Neural progenitor cell (in vitro differentiated cells): ENCODE results near the gene ALDOA. TPM values are rescaled to one million over a fixed set of nuclear protein-coding genes. Genes with fewer than 3 reads are reported as not detected.
A peak's percentile ranks its signal among the peaks of the same experiment; 100 is the strongest.

Source experiments
- DNase-seq: peaks from one replicate; pipeline ENCODE4 v3.0.0-alpha.2; 2016; ENCODE audit warnings: low spot score
- H2AFZ ChIP-seq: fragments of 200-600 bp; sonication (generic); replicated peaks from 2 replicates; pipeline ENCODE4 v1.6.1; 2016; ENCODE audit warnings: antibody characterized with exemption
- H3F3A ChIP-seq: fragments of 200-600 bp; sonication (generic); 2 replicates; pipeline ENCODE4 v1.6.1; 2016; ENCODE audit warnings: antibody characterized with exemption, low read depth
- H3K27ac ChIP-seq: fragments of 200-600 bp; sonication (generic); 2 replicates; pipeline ENCODE4 v1.5.1; 2016; ENCODE audit warnings: mild to moderate bottlenecking
- H3K27me3 ChIP-seq: fragments of 200-600 bp; sonication (generic); 2 replicates; pipeline ENCODE4 v1.6.1; 2016; ENCODE audit warnings: mild to moderate bottlenecking, moderate library complexity
- H3K36me3 ChIP-seq: fragments of 200-600 bp; sonication (generic); 2 replicates; pipeline ENCODE4 v1.5.1; 2016
- H3K4me1 ChIP-seq: fragments of 200-600 bp; sonication (generic); 2 replicates; pipeline ENCODE4 v1.6.1; 2016; ENCODE audit warnings: mixed run types
- H3K4me2 ChIP-seq: fragments of 200-600 bp; sonication (generic); 2 replicates; pipeline ENCODE4 v1.6.1; 2016
- H3K4me3 ChIP-seq: fragments of 200-600 bp; sonication (generic); 2 replicates; pipeline ENCODE4 v1.5.1; 2016
- H3K79me2 ChIP-seq: fragments of 200-600 bp; sonication (generic); 2 replicates; pipeline ENCODE4 v1.6.1; 2016; ENCODE audit warnings: low read depth
- H3K9ac ChIP-seq: fragments of 200-600 bp; sonication (generic); 2 replicates; pipeline ENCODE4 v1.6.1; 2016
- H3K9me3 ChIP-seq: fragments of 200-600 bp; sonication (generic); 2 replicates; pipeline ENCODE4 v1.5.1; 2016; ENCODE audit warnings: low read depth
- H4K20me1 ChIP-seq: fragments of 200-600 bp; sonication (generic); 2 replicates; pipeline ENCODE4 v1.6.1; 2016; ENCODE audit warnings: low read depth
- H3K27ac Mint-ChIP-seq: 3 replicates; pipeline ENCODE4 v1.8.0; 2021; ENCODE audit warnings: mixed read lengths
- H3K27me3 Mint-ChIP-seq: 2 replicates; pipeline ENCODE4 v1.8.0; 2022; ENCODE audit warnings: low read depth, mild to moderate bottlenecking, inconsistent platforms, moderate library complexity, mixed read lengths; ENCODE audit not compliant: insufficient read depth
- H3K36me3 Mint-ChIP-seq: 3 replicates; pipeline ENCODE4 v1.8.0; 2021; ENCODE audit warnings: mixed read lengths
- H3K4me1 Mint-ChIP-seq: 3 replicates; pipeline ENCODE4 v1.8.0; 2021; ENCODE audit warnings: mixed read lengths
- H3K4me3 Mint-ChIP-seq: 3 replicates; pipeline ENCODE4 v1.8.0; 2021; ENCODE audit warnings: mild to moderate bottlenecking, moderate library complexity, mixed read lengths
- H3K9me3 Mint-ChIP-seq: 3 replicates; pipeline ENCODE4 v1.8.0; 2020; ENCODE audit warnings: mixed read lengths
- EZH2 ChIP-seq: fragments of 200-600 bp; sonication (generic); IDR thresholded peaks from 2 replicates; pipeline ENCODE4 v1.6.1; 2017; ENCODE audit warnings: antibody characterized with exemption, mild to moderate bottlenecking, moderate library complexity
- EZH2phosphoT487 ChIP-seq: fragments of 200-600 bp; sonication (generic); IDR thresholded peaks from 2 replicates; pipeline ENCODE4 v1.6.1; 2017; ENCODE audit warnings: antibody characterized with exemption
- total RNA-seq: library from RNA; depleted of rRNA; stranded (reverse); fragments of >200 nt; gene quantifications from 2 replicates; pipeline ENCODE4 v1.2.3, GENCODE V29; 2015; ENCODE audit warnings: low replicate concordance
- TF ChIP-seq, protein P1 (sequence below): fragments of 200-600 bp; sonication (generic); IDR thresholded peaks from 2 replicates; pipeline ENCODE4 v1.5.1; 2017; ENCODE audit warnings: antibody characterized with exemption, mild to moderate bottlenecking

ALDOA gene
- total RNA-seq, 1 donor from 2014 or later: 469 TPM

- no peak for TF ChIP-seq EZH2
- no peak for TF ChIP-seq EZH2phosphoT487
- TF ChIP-seq, protein P1, sequence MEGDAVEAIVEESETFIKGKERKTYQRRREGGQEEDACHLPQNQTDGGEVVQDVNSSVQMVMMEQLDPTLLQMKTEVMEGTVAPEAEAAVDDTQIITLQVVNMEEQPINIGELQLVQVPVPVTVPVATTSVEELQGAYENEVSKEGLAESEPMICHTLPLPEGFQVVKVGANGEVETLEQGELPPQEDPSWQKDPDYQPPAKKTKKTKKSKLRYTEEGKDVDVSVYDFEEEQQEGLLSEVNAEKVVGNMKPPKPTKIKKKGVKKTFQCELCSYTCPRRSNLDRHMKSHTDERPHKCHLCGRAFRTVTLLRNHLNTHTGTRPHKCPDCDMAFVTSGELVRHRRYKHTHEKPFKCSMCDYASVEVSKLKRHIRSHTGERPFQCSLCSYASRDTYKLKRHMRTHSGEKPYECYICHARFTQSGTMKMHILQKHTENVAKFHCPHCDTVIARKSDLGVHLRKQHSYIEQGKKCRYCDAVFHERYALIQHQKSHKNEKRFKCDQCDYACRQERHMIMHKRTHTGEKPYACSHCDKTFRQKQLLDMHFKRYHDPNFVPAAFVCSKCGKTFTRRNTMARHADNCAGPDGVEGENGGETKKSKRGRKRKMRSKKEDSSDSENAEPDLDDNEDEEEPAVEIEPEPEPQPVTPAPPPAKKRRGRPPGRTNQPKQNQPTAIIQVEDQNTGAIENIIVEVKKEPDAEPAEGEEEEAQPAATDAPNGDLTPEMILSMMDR: no peak
- H3F3A ChIP-seq: peaks cover 63% of the 10 kb centered on the region
- Mint-ChIP-seq H3K27ac (no peak overlapping the region), H3K4me3 (peak overlapping the region; percentile 96), H3K9me3 (no peaks in the 10 kb centered on the region), H3K36me3 (peaks cover 34% of the 10 kb centered on the region), H3K27me3 (peaks cover 4% of the 10 kb centered on the region), H3K4me1 (peaks cover 43% of the 10 kb centered on the region)
- no peaks in the 10 kb centered on the region for H3K27me3 ChIP-seq
- H3K27ac ChIP-seq: no peak overlapping the region
- no peak for DNase-seq
- peak overlapping the region; percentile 92 for H3K4me3 ChIP-seq
- H3K9me3 ChIP-seq: no peaks in the 10 kb centered on the region
- H3K4me1 ChIP-seq: peaks cover 27% of the 10 kb centered on the region
- peaks cover 54% of the 10 kb centered on the region for H4K20me1 ChIP-seq
- peak overlapping the region; percentile 86 for H3K4me2 ChIP-seq
- no peak overlapping the region for H2AFZ ChIP-seq
- H3K36me3 ChIP-seq: peaks cover 13% of the 10 kb centered on the region
- H3K79me2 ChIP-seq: peaks cover 65% of the 10 kb centered on the region
- H3K9ac ChIP-seq: peak overlapping the region; percentile 64
Observed at GRCh38 chr16:30066761-30067583, 1.4 kb downstream of the ALDOA start.

- no peak overlapping the region for H2AFZ ChIP-seq
- H3K4me1 Mint-ChIP-seq: peaks cover 43% of the 10 kb centered on the region
- H3K27ac Mint-ChIP-seq: no peak overlapping the region
- no peaks in the 10 kb centered on the region for H3K9me3 Mint-ChIP-seq
- H3K27ac ChIP-seq: no peak overlapping the region
- no peaks in the 10 kb centered on the region for H3K9me3 ChIP-seq
- peaks cover 6% of the 10 kb centered on the region for H3K27me3 Mint-ChIP-seq
- H3F3A ChIP-seq: peaks cover 69% of the 10 kb centered on the region
- no peak for DNase-seq
- TF ChIP-seq EZH2phosphoT487 (no peak), EZH2 (no peak)
- TF ChIP-seq, protein P1: no peak
- H3K9ac ChIP-seq: no peak overlapping the region
- peaks cover 54% of the 10 kb centered on the region for H4K20me1 ChIP-seq
- H3K4me3 ChIP-seq: peak overlapping the region; percentile 92
- peaks cover 27% of the 10 kb centered on the region for H3K4me1 ChIP-seq
- peak overlapping the region; percentile 96 for H3K4me3 Mint-ChIP-seq
- peaks cover 65% of the 10 kb centered on the region for H3K79me2 ChIP-seq
- H3K36me3 ChIP-seq: peaks cover 13% of the 10 kb centered on the region
- no peaks in the 10 kb centered on the region for H3K27me3 ChIP-seq
- H3K36me3 Mint-ChIP-seq: peaks cover 37% of the 10 kb centered on the region
- H3K4me2 ChIP-seq: peak overlapping the region; percentile 86
Observed at GRCh38 chr16:30067584-30067916, 2.0 kb downstream of the ALDOA start.

DNA sequence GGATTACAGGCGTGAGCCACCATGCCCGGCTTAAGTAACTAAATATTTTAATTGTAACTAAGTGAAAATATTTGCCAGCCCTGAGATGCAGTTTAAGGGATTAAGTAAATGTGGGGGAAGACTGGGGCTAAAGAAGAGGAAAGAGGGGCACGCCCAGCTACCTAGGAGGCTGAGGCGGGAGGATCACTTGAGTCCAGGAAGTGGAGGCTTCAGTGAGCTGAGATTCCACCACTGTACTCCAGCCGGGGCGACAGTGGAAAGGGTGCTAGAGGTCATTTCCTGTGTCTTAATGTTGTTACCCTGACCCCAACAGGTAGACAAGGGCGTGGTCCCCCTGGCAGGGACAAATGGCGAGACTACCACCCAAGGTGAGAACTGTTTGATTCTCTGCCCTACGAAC, 2.8 kb downstream of the ALDOA start:
- Histone ChIP-seq H2AFZ (no peak overlapping the region), H3K36me3 (peaks cover 13% of the 10 kb centered on the region), H3K4me2 (no peak overlapping the region), H3K27ac (no peak overlapping the region), H3K4me1 (peaks cover 24% of the 10 kb centered on the region), H3K79me2 (peaks cover 60% of the 10 kb centered on the region), H3K9ac (no peak overlapping the region), H3K9me3 (no peaks in the 10 kb centered on the region), H3K4me3 (no peak overlapping the region), H4K20me1 (peaks cover 54% of the 10 kb centered on the region), H3K27me3 (no peaks in the 10 kb centered on the region), H3F3A (peaks cover 70% of the 10 kb centered on the region)
- DNase-seq: no peak
- Mint-ChIP-seq H3K4me1 (peaks cover 40% of the 10 kb centered on the region), H3K9me3 (no peaks in the 10 kb centered on the region), H3K27me3 (peaks cover 6% of the 10 kb centered on the region), H3K4me3 (peak overlapping the region; percentile 72), H3K36me3 (peaks cover 37% of the 10 kb centered on the region), H3K27ac (no peak overlapping the region)
- TF ChIP-seq EZH2 (no peak), EZH2phosphoT487 (no peak)
